GM10266 (cell line): ENCODE data around the gene PDE8A.

Source experiments
- DNase-seq: peaks from one replicate; pipeline ENCODE4 v3.0.0; 2012; ENCODE audit errors: extremely low spot score
- CTCF ChIP-seq: IDR thresholded peaks from 2 replicates; pipeline ENCODE4 v1.5.1; 2012; ENCODE audit warnings: mild to moderate bottlenecking, low read depth; ENCODE audit not compliant: control insufficient read depth, insufficient read depth; ENCODE audit errors: missing control alignments

The PDE8A gene

GRCh38 chr15:85133709-85134108 lies 152.1 kb downstream of the PDE8A start:
- no peak for DNase-seq
- no peak for TF ChIP-seq CTCF

GRCh38 chr15:85137489-85138168 lies 156.0 kb downstream of the PDE8A start:
- no peak for DNase-seq
- TF ChIP-seq CTCF, result no peak

- TF ChIP-seq CTCF, result no peak
These were observed 157.7 kb downstream of the PDE8A start for GRCh38 chr15:85139391-85139790.

GRCh38 chr15:85141726-85142125 lies 160.1 kb downstream of the PDE8A start:
- no peak for TF ChIP-seq CTCF
- no peak for DNase-seq

More at GRCh38 chr15:85139391-85139790, 157.7 kb downstream of the PDE8A start:
- no peak for DNase-seq

GRCh38 chr15:85142312-85142711 lies 160.7 kb downstream of the PDE8A start:
- no peak for DNase-seq
- no peak for TF ChIP-seq CTCF

- no peak for DNase-seq
- no peak for TF ChIP-seq CTCF
These were observed 167.9 kb downstream of the PDE8A start for GRCh38 chr15:85149465-85150129.

GRCh38 chr15:85150130-85150480 lies 168.4 kb downstream of the PDE8A start:
- TF ChIP-seq CTCF, result no peak
- no peak for DNase-seq
